CD14-positive monocyte (primary cell): ENCODE measurements around the gene AKAP12. TPM values are rescaled to one million over a fixed set of nuclear protein-coding genes. Genes with fewer than 3 reads are reported as not detected.

Experiments
- DNase-seq, 3 donors: peaks; one replicate each; pipeline ENCODE4 v3.0.0-alpha.2; 2011 to 2022
- H2AFZ ChIP-seq: 2 replicates; pipeline ENCODE4 v1.6.0; 2012; ENCODE audit warnings: mild to moderate bottlenecking, low read depth, low read length, inconsistent platforms; ENCODE audit not compliant: insufficient read depth, poor library complexity, severe bottlenecking
- H3K27ac ChIP-seq, 2 donors: 1 replicate in 1 of 2; 2 replicates in 1 of 2; pipeline ENCODE4 v1.5.1; 2012 to 2013; ENCODE audit warnings: low read length in 2 of 2, control low read depth in 1 of 2, inconsistent platforms in 1 of 2, low read depth in 1 of 2, mild to moderate bottlenecking in 1 of 2
- H3K27me3 ChIP-seq, 2 donors: one replicate each; pipeline versions ENCODE4 v1.6.0 to v1.6.1; 2011 to 2013; ENCODE audit warnings: low read length in 2 of 2; ENCODE audit not compliant: control insufficient read depth in 2 of 2, insufficient read depth in 2 of 2
- H3K36me3 ChIP-seq, 2 donors: replicated peaks in 1 of 2; 1 replicate in 1 of 2; 2 replicates in 1 of 2; pipeline versions ENCODE4 v1.5.1 to v1.6.1; 2012 to 2013; ENCODE audit warnings: low read length in 2 of 2, control low read depth in 1 of 2, inconsistent platforms in 1 of 2, mild to moderate bottlenecking in 1 of 2; ENCODE audit not compliant: insufficient read depth in 2 of 2, control insufficient read depth in 1 of 2
- H3K4me1 ChIP-seq, 2 donors: 1 replicate in 1 of 2; 2 replicates in 1 of 2; pipeline versions ENCODE4 v1.5.1 to v1.6.1; 2012 to 2013; ENCODE audit warnings: low read length in 2 of 2, control low read depth in 1 of 2, inconsistent platforms in 1 of 2, mild to moderate bottlenecking in 1 of 2, moderate library complexity in 1 of 2; ENCODE audit not compliant: insufficient read depth in 2 of 2, control insufficient read depth in 1 of 2
- H3K4me2 ChIP-seq: replicated peaks from 2 replicates; pipeline ENCODE3; 2012; ENCODE audit warnings: low read length, moderate library complexity, mild to moderate bottlenecking; ENCODE audit not compliant: poor library complexity, severe bottlenecking; ENCODE audit errors: extremely low read depth
- H3K4me3 ChIP-seq, 3 experiments: fragments of 200-600 bp in 1 of 3; sonication (generic) in 1 of 3; replicated peaks in 1 of 3; 1 replicate in 2 of 3; 2 replicates in 1 of 3; pipeline ENCODE4 v1.5.1; 2011 to 2013; ENCODE audit warnings: low read length in 3 of 3, mild to moderate bottlenecking in 3 of 3, control low read depth in 2 of 3, low read depth in 2 of 3, inconsistent platforms in 1 of 3, moderate library complexity in 1 of 3
- H3K79me2 ChIP-seq: 2 replicates; pipeline ENCODE4 v1.6.0; 2012; ENCODE audit warnings: mild to moderate bottlenecking, control low read depth, inconsistent platforms, low read length, moderate library complexity; ENCODE audit not compliant: insufficient read depth
- H3K9ac ChIP-seq: 2 replicates; pipeline ENCODE4 v1.6.0; 2017; ENCODE audit warnings: low read length, mild to moderate bottlenecking; ENCODE audit not compliant: insufficient read depth, poor library complexity, severe bottlenecking
- H3K9me3 ChIP-seq, 2 donors: replicated peaks in 1 of 2; 1 replicate in 1 of 2; 2 replicates in 1 of 2; pipeline versions ENCODE4 v1.5.1 to v1.6.1; 2012 to 2013; ENCODE audit warnings: low read length in 2 of 2, control low read depth in 1 of 2; ENCODE audit not compliant: control insufficient read depth in 1 of 2, insufficient read depth in 1 of 2
- H4K20me1 ChIP-seq: 2 replicates; pipeline ENCODE4 v1.6.0; 2012; ENCODE audit warnings: mild to moderate bottlenecking, low read length, control low read depth, moderate library complexity; ENCODE audit not compliant: insufficient read depth
- H3K27ac Mint-ChIP-seq, 7 donors: one replicate each; pipeline ENCODE4 v1.8.0; 2020; ENCODE audit warnings: mild to moderate bottlenecking in 7 of 7, mixed read lengths in 7 of 7, moderate library complexity in 6 of 7, inconsistent platforms in 2 of 7
- H3K27me3 Mint-ChIP-seq, 3 donors: one replicate each; pipeline ENCODE4 v1.8.0; 2021 to 2022; ENCODE audit warnings: low read depth in 3 of 3, mild to moderate bottlenecking in 3 of 3, mixed read lengths in 3 of 3, moderate library complexity in 3 of 3, inconsistent platforms in 1 of 3
- H3K36me3 Mint-ChIP-seq, 2 donors: one replicate each; pipeline ENCODE4 v1.8.0; 2020; ENCODE audit warnings: mixed read lengths in 2 of 2, inconsistent platforms in 1 of 2, mild to moderate bottlenecking in 1 of 2
- H3K4me1 Mint-ChIP-seq: one replicate; pipeline ENCODE4 v1.8.0; 2020; ENCODE audit warnings: mild to moderate bottlenecking, mixed read lengths
- H3K4me3 Mint-ChIP-seq, 2 donors: one replicate each; pipeline ENCODE4 v1.8.0; 2020; ENCODE audit warnings: mild to moderate bottlenecking in 2 of 2, mixed read lengths in 2 of 2, moderate library complexity in 1 of 2
- H3K9me3 Mint-ChIP-seq, 7 donors: one replicate each; pipeline ENCODE4 v1.8.0; 2020 to 2022; ENCODE audit warnings: mixed read lengths in 7 of 7, mild to moderate bottlenecking in 6 of 7, moderate library complexity in 6 of 7, inconsistent platforms in 2 of 7
- WGBS: methylation state at CpG from one replicate; pipeline ENCODE4 v1.1.5; 2013; ENCODE audit warnings: missing lambda C conversion rate; ENCODE audit not compliant: insufficient coverage; 5-methylcytosine and 5-hydroxymethylcytosine counted together
- intact Hi-C, 2 donors: fragments of 100-400 bp; cut with micrococcal nuclease; formaldehyde crosslinking; loops; one replicate each; pipeline versions ENCODE4 v1.15.0 to v1.15.1; 2023
- polyA plus RNA-seq, 3 donors: library from polyadenylated mRNA; depleted of rRNA in 1 of 3; unstranded in 2 of 3; stranded (reverse) in 1 of 3; fragments of 300-500 nt in 2 of 3; fragments of >200 nt in 1 of 3; fragmentation: Illumina TruSeq in 2 of 3; gene quantifications; 1 replicate in 2 of 3; 2 replicates in 1 of 3; pipeline ENCODE4 v1.2.3, GENCODE V29; 2012 to 2021
- TF ChIP-seq, protein P1 (sequence below): fragments of 200-600 bp; IDR thresholded peaks from one replicate; pipeline ENCODE4 v1.8.0; 2022; ENCODE audit warnings: antibody characterized with exemption, mild to moderate bottlenecking

AKAP12 gene
- polyA plus RNA-seq, 3 donors: 0.01 TPM; not detected in 2

DNA sequence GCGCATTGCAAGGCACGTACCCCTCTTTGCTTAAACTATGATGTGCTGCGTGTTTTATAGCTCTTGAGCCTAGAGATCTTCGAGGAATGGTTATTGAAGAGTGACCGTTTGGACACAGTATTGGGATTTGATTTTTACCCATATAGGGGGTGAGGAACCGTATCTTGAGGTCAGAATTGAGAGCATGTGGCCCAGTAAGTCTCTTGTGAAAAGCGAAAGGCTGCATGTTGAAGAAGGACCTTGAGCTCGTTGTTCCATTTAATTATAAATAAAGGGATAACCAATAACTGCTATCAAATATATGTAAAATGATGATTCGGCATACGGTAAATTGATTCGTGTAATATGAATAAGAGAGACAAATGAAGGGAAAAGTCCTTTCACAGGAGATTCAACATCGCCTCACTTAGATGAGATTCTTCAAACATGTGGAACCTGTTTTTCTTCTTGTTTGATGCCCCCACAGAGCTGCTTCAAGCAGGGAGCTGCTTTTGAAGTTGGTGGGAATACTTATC, 66.6 kb downstream of the AKAP12 start:
- Histone ChIP-seq H3K9me3 (no peaks in the 10 kb centered on the region), H3K4me1 (no peaks in the 10 kb centered on the region), H2AFZ (no peak overlapping the region), H3K36me3 (no peaks in the 10 kb centered on the region), H3K9ac (no peak overlapping the region), H4K20me1 (no peaks in the 10 kb centered on the region), H3K4me3 (no peak overlapping the region), H3K4me2 (no peak overlapping the region), H3K79me2 (no peaks in the 10 kb centered on the region), H3K27me3 (no peaks in the 10 kb centered on the region), H3K27ac (no peak overlapping the region)
- TF ChIP-seq, protein P1, sequence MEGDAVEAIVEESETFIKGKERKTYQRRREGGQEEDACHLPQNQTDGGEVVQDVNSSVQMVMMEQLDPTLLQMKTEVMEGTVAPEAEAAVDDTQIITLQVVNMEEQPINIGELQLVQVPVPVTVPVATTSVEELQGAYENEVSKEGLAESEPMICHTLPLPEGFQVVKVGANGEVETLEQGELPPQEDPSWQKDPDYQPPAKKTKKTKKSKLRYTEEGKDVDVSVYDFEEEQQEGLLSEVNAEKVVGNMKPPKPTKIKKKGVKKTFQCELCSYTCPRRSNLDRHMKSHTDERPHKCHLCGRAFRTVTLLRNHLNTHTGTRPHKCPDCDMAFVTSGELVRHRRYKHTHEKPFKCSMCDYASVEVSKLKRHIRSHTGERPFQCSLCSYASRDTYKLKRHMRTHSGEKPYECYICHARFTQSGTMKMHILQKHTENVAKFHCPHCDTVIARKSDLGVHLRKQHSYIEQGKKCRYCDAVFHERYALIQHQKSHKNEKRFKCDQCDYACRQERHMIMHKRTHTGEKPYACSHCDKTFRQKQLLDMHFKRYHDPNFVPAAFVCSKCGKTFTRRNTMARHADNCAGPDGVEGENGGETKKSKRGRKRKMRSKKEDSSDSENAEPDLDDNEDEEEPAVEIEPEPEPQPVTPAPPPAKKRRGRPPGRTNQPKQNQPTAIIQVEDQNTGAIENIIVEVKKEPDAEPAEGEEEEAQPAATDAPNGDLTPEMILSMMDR: no peak
- WGBS: 89% methylated on average over 5 of the region's 12 CpGs
- Mint-ChIP-seq H3K36me3 (no peaks in the 10 kb centered on the region), H3K27ac (no peak overlapping the region), H3K9me3 (no peaks in the 10 kb centered on the region), H3K4me1 (no peaks in the 10 kb centered on the region), H3K27me3 (peaks cover 4 to 10% (median 9%) of the 10 kb centered on the region in 3 donors), H3K4me3 (no peak overlapping the region)
- DNase-seq: no peak
- intact Hi-C loops: no loop called here

GRCh38 chr6:151307501-151307900, 67.7 kb downstream of the AKAP12 start:
- no peaks in the 10 kb centered on the region for H4K20me1 ChIP-seq
- H3K27me3 ChIP-seq: no peaks in the 10 kb centered on the region
- WGBS: 85% methylated on average over 2 of the region's 4 CpGs
- no peaks in the 10 kb centered on the region for H3K4me1 ChIP-seq
- H3K36me3 Mint-ChIP-seq: no peaks in the 10 kb centered on the region
- no peak overlapping the region for H3K27ac ChIP-seq
- H2AFZ ChIP-seq: no peak overlapping the region
- peaks cover 1 to 8% (median 7%) of the 10 kb centered on the region in 3 donors for H3K27me3 Mint-ChIP-seq
- H3K27ac Mint-ChIP-seq: no peak overlapping the region
- no peak overlapping the region for H3K4me3 Mint-ChIP-seq
- H3K79me2 ChIP-seq: no peaks in the 10 kb centered on the region
- H3K4me2 ChIP-seq: no peak overlapping the region
- intact Hi-C loops: no loop called here
- H3K9ac ChIP-seq: no peak overlapping the region
- peaks cover 0 to 4% (median 2%) of the 10 kb centered on the region in 7 donors for H3K9me3 Mint-ChIP-seq
- no peak for DNase-seq
- no peaks in the 10 kb centered on the region for H3K4me1 Mint-ChIP-seq
- H3K36me3 ChIP-seq: no peaks in the 10 kb centered on the region
- H3K4me3 ChIP-seq: no peak overlapping the region
- TF ChIP-seq, protein P1: no peak
- no peaks in the 10 kb centered on the region for H3K9me3 ChIP-seq
